Measurements from ENCODE around the gene KRT80.

Gene KRT80

GRCh38 chr12:52184813-52185212 lies 7.0 kb downstream of the KRT80 start:
- no peak overlapping the region for H3K4me3 ChIP-seq (IDR thresholded peaks at IDR 0.05; ENCODE audit: insufficient read depth, low read depth, low read length)
- H3K4me2 ChIP-seq, result no peak overlapping the region
- H3K4me1 ChIP-seq (ENCODE audit: low read depth, poor library complexity, severe bottlenecking), result peaks cover 9% of the 10 kb centered on the region
- H3K36me3 ChIP-seq (ENCODE audit: insufficient read depth), result no peaks in the 10 kb centered on the region
- H2AFZ ChIP-seq (ENCODE audit: low read depth), result no peak overlapping the region
- TF ChIP-seq CTCF (conservative IDR thresholded peaks at IDR 0.05; ENCODE audit: low read depth, low read length), result no peak
- no peaks in the 10 kb centered on the region for H3K79me2 ChIP-seq (ENCODE audit: insufficient read depth, low read depth)
- no peaks in the 10 kb centered on the region for H4K20me1 ChIP-seq (ENCODE audit: insufficient read depth)
- no peaks in the 10 kb centered on the region; the same call in 1 of the 2 replicates for H3K27me3 ChIP-seq (ENCODE audit: insufficient read depth, low read depth)
- H3K9ac ChIP-seq, result no peak overlapping the region
- H3K27ac ChIP-seq, result no peak overlapping the region

DNA sequence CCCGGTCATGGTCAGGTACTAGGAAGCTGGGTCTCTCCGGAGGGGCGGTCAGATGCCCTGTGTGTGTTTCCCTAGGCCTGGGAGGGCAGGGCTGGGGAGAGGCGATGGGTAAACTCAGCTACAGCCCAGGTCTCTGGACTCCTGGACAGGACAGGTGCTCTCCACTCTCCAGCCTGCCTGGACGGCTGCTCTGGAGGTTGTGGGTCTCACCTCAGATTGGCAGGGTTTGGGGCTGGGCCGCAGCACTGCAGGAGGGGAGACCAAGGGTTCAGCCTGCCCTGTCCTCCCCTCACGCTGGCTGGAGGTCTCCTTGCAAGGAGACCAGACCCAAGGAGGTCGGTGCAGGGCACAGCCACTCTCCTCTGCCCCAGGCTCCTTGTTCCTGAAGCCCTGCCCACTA lies 7.8 kb downstream of the KRT80 start:
- no peak overlapping the region for H3K4me2 ChIP-seq
- TF ChIP-seq CTCF (conservative IDR thresholded peaks at IDR 0.05; ENCODE audit: low read depth, low read length), result no peak
- no peaks in the 10 kb centered on the region for H4K20me1 ChIP-seq (ENCODE audit: insufficient read depth)
- no peak overlapping the region for H3K27ac ChIP-seq
- H3K9ac ChIP-seq, result no peak overlapping the region
- no peak overlapping the region for H2AFZ ChIP-seq (ENCODE audit: low read depth)
- no peaks in the 10 kb centered on the region for H3K79me2 ChIP-seq (ENCODE audit: insufficient read depth, low read depth)
- no peaks in the 10 kb centered on the region; the same call in 1 of the 2 replicates for H3K27me3 ChIP-seq (ENCODE audit: insufficient read depth, low read depth)
- H3K36me3 ChIP-seq (ENCODE audit: insufficient read depth), result no peaks in the 10 kb centered on the region
- H3K4me1 ChIP-seq (ENCODE audit: low read depth, poor library complexity, severe bottlenecking), result peaks cover 1% of the 10 kb centered on the region
- no peak overlapping the region for H3K4me3 ChIP-seq (IDR thresholded peaks at IDR 0.05; ENCODE audit: insufficient read depth, low read depth, low read length)

GRCh38 chr12:52183544-52183910 lies 8.3 kb downstream of the KRT80 start:
- TF ChIP-seq CTCF (conservative IDR thresholded peaks at IDR 0.05; ENCODE audit: low read depth, low read length), result no peak
- Histone ChIP-seq H3K4me3 (IDR thresholded peaks at IDR 0.05; ENCODE audit: insufficient read depth, low read depth, low read length) (no peak overlapping the region), H3K79me2 (ENCODE audit: insufficient read depth, low read depth) (no peaks in the 10 kb centered on the region), H3K4me1 (ENCODE audit: low read depth, poor library complexity, severe bottlenecking) (no peaks in the 10 kb centered on the region), H3K27ac (no peak overlapping the region), H2AFZ (ENCODE audit: low read depth) (no peak overlapping the region), H3K27me3 (ENCODE audit: insufficient read depth, low read depth) (no peaks in the 10 kb centered on the region; the same call in 1 of the 2 replicates), H4K20me1 (ENCODE audit: insufficient read depth) (no peaks in the 10 kb centered on the region), H3K4me2 (no peak overlapping the region), H3K9ac (no peak overlapping the region), H3K36me3 (ENCODE audit: insufficient read depth) (no peaks in the 10 kb centered on the region)

DNA sequence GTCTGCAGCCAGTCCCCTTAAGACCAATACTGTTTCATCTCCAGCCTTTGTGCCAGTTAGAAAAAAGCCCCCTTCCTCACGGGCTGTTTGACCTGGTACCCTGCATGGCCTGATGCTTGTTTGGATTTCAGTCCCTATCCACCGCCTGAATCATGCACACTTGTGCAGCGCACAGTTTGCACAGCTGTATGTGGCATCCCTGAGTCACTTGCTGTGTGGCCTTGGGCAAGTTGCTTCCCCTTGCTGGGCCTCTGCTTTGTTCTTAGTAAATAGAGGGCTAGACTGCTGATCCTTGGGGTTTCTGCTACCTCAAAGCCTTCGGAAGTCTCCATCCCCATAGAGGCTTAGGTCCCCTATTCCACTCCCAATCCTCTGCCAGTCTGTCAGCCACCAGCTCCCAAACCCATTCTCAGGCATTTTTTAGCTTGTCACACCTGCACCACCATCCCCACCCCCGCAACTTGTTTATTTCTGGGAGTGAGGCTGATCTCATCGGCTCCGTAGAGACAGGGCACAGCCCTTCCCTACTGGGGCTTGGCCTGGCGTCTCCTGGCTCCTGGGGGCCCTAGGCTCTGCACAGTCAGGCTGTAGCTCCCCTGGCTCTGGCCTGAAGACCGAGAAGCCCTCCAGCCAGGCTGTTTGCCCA lies 8.8 kb downstream of the KRT80 start:
- Histone ChIP-seq H3K9ac (no peak overlapping the region), H3K27ac (no peak overlapping the region)

More for the DNA sequence above, 8.8 kb downstream of the KRT80 start:
- no peak for TF ChIP-seq CTCF (conservative IDR thresholded peaks at IDR 0.05; ENCODE audit: low read depth, low read length)
- Histone ChIP-seq H4K20me1 (ENCODE audit: insufficient read depth) (no peaks in the 10 kb centered on the region), H3K4me1 (ENCODE audit: low read depth, poor library complexity, severe bottlenecking) (no peaks in the 10 kb centered on the region), H3K79me2 (ENCODE audit: insufficient read depth, low read depth) (no peaks in the 10 kb centered on the region), H3K4me3 (IDR thresholded peaks at IDR 0.05; ENCODE audit: insufficient read depth, low read depth, low read length) (no peak overlapping the region), H3K4me2 (no peak overlapping the region), H2AFZ (ENCODE audit: low read depth) (no peak overlapping the region), H3K36me3 (ENCODE audit: insufficient read depth) (no peaks in the 10 kb centered on the region), H3K27me3 (ENCODE audit: insufficient read depth, low read depth) (no peaks in the 10 kb centered on the region; the same call in 1 of the 2 replicates)

Measured in KMS-11 (cell line).